GM08714 (cell line): ENCODE measurements around the gene GRIK4.

ENCODE experiments used
- H3K4me3 ChIP-seq: fragments of 200-500 bp; sonication (Bioruptor generic); 2 replicates; pipeline ENCODE4 v1.5.1; 2014; ENCODE audit warnings: mild to moderate bottlenecking, low read length, inconsistent platforms
- ZNF274 ChIP-seq: IDR thresholded peaks from 2 replicates; pipeline ENCODE4 v1.6.1; 2012; ENCODE audit warnings: mild to moderate bottlenecking, low read depth, low read length

Gene GRIK4

GRCh38 chr11:120666121-120666639 lies 154.6 kb downstream of the GRIK4 start:
- H3K4me3 ChIP-seq: no peak overlapping the region
- TF ChIP-seq ZNF274: no peak

- TF ChIP-seq ZNF274: no peak
- no peak overlapping the region for H3K4me3 ChIP-seq
These were observed 155.7 kb downstream of the GRIK4 start for GRCh38 chr11:120667281-120667680.

GRCh38 chr11:120667934-120668333 lies 156.4 kb downstream of the GRIK4 start:
- H3K4me3 ChIP-seq: no peak overlapping the region
- TF ChIP-seq ZNF274: no peak

GRCh38 chr11:120668537-120668936 lies 157.0 kb downstream of the GRIK4 start:
- H3K4me3 ChIP-seq: no peak overlapping the region
- TF ChIP-seq ZNF274: no peak

- no peak overlapping the region for H3K4me3 ChIP-seq
- no peak for TF ChIP-seq ZNF274
These were observed 163.0 kb downstream of the GRIK4 start for GRCh38 chr11:120674542-120674941.

GRCh38 chr11:120675171-120675570 lies 163.6 kb downstream of the GRIK4 start:
- TF ChIP-seq ZNF274: no peak
- no peak overlapping the region for H3K4me3 ChIP-seq

GRCh38 chr11:120676991-120677390 lies 165.4 kb downstream of the GRIK4 start:
- no peak for TF ChIP-seq ZNF274
- no peak overlapping the region for H3K4me3 ChIP-seq

GRCh38 chr11:120680322-120680721 lies 168.8 kb downstream of the GRIK4 start:
- no peak overlapping the region for H3K4me3 ChIP-seq
- no peak for TF ChIP-seq ZNF274

- no peak overlapping the region for H3K4me3 ChIP-seq
- no peak for TF ChIP-seq ZNF274
These were observed 170.1 kb downstream of the GRIK4 start for GRCh38 chr11:120681434-120682331.

GRCh38 chr11:120682332-120682649 lies 170.7 kb downstream of the GRIK4 start:
- no peak overlapping the region for H3K4me3 ChIP-seq
- no peak for TF ChIP-seq ZNF274

- H3K4me3 ChIP-seq: no peak overlapping the region
- no peak for TF ChIP-seq ZNF274
These were observed 171.3 kb downstream of the GRIK4 start for GRCh38 chr11:120682866-120683265.

GRCh38 chr11:120686516-120686915 lies 175.0 kb downstream of the GRIK4 start:
- H3K4me3 ChIP-seq: no peak overlapping the region
- no peak for TF ChIP-seq ZNF274

GRCh38 chr11:120688163-120688562 lies 176.6 kb downstream of the GRIK4 start:
- H3K4me3 ChIP-seq: no peak overlapping the region
- TF ChIP-seq ZNF274: no peak

GRCh38 chr11:120689596-120690275 lies 178.2 kb downstream of the GRIK4 start:
- no peak for TF ChIP-seq ZNF274
- no peak overlapping the region for H3K4me3 ChIP-seq

GRCh38 chr11:120690406-120690805 lies 178.9 kb downstream of the GRIK4 start:
- no peak for TF ChIP-seq ZNF274
- H3K4me3 ChIP-seq: no peak overlapping the region
